HG03571 (cell line): ENCODE results near the gene DCTN1.
"Not testable (repeated sequence)": the region's sequence is repeated elsewhere in the genome, so short reads cannot be mapped to it uniquely, and the experiment has no call there.

Experiments used
- ATAC-seq: cut with Tn5 transposase; IDR thresholded peaks from one replicate; pipeline ENCODE4 v1.9.1; 2021; ENCODE audit not compliant: unreplicated experiment

The DCTN1 gene

DNA sequence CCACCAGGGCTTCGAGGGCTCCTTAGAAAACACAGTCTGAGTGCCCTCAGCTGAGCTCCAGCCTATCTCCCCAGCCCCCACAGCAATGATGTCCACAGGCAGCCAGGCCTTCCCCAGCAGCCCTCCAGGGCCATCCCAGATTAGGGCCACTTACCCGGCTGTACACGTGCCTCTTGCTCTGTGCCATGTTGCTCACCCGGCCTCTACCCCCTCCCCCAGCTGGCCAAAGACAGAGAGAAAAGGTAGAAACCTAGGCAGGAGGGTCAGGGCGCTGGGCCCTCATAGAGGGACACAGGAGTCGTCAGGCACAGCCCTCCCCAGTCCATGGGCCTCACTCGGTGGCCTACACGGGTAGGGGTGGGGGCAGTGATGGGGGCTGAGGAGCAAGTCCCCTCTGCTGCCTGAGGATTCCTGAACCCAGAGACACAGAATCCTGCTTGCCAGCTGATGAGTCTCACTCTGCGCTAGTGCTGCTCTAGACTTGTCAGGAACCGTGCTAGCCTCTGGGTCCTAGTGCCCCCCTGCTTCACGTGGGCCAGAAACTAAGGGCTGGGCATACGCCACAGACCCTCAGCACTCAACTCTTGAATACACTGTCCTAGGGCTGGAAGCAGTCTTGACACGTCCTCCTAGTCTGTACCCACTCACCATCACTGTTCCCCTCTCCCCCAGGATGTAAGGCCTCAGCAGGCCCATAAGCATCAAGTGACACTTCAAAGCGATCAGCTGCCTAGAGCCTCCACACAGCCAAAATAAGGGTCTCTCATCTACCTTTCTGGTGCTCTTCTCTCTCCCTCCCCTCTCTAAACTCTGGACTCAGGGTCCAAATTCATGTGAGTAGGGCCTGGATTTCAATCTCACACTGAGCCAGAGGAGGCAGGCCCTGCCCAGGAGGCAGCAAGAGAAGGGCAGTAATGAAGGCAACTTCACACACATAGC, at the start of gene DCTN1:
Gene DCTN1, minus strand, starts transcription at position 461 of the 939 bp plus-strand sequence. Its CDS starts 274 bp downstream, at position 187.
- ATAC-seq, result no peak

DNA sequence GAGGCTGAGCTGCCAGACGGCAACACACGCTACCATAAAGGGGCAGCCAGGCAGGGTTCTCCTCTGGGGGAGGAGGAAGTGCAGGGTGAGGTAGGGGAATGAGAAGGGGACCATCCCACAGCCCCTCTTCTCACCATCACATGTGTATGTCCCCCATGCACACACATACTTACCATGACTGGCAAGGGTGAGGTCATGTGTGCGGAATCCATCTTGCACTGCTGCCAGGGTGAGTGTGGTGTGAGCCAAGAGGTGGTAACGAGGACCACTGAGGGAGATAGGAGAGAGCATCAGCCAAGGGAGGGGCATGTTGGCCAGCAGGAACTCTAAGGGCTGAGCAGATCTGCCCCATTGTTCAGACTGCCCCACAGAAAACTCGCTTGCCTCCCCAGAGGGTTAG, 48.6 kb upstream of the DCTN1 start:
- no peak for ATAC-seq

DNA sequence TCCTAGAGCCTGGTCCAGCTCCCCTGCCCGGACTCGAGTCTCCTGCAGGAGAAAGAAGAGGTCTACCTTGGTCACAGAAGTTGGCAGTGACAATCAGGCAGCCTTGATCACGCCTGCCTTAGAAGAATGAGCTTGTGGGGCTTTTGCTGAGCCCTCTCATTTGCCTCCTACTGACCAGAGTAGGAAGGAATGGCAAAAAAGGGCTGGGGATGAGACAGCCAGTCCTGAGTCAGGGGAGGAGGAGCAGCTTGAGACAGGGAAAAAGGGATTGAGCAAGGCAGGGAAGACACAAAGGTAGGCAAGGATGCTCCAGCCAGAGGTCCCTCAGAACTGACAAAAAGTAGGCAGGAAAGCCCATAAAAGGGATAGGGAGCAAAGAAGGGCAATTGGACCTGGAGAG, 47.4 kb upstream of the DCTN1 start:
- no peak for ATAC-seq

DNA sequence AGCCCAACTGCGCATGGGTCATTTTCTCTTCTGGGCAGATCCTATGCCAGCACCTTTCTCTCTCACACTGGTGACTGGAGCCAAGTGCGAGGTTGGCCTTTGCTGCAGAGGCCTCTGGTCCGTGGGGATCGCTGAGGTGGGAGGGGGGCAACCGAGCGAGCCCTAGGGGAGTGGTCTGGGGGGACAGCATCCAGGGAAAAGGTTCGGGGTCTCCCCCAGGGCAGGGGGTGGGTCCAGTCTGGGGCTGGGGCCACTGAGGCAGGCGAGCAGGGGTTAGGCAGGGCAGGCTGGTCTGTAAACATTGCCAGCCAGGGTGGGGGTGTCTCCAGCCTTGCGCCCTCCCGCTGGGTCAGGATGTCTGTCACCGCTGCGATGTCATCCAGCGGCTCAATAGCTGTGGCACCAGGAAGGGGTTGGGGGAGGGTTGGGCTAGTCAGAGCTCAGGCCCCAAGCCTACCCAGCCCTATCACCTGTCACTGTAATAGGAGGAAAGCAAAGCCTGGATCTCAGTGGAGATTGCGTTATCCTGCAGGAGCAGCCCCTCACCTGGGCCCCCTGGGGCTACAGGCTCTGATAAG, 46.2 kb upstream of the DCTN1 start:
- ATAC-seq, result no peak

DNA sequence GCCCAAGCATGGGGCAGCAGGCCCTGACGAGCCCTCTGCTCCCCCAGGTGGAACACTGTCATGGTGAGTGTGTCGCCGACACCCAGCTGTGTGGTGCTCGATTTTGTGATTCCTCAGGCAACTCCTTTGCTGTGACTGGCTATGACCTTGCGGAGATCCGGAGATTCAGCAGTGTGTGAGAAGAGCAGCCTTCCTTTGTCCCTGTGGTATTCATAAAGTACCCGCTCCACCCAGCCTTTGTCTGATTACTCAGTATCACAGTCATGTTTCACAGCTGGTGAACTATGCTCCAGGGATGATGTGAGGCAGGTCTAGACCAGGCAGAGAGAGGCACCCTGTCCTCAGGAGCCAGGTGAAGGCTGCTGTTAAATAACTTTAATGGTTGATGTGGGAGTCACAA, 45.4 kb upstream of the DCTN1 start:
- no peak for ATAC-seq

DNA sequence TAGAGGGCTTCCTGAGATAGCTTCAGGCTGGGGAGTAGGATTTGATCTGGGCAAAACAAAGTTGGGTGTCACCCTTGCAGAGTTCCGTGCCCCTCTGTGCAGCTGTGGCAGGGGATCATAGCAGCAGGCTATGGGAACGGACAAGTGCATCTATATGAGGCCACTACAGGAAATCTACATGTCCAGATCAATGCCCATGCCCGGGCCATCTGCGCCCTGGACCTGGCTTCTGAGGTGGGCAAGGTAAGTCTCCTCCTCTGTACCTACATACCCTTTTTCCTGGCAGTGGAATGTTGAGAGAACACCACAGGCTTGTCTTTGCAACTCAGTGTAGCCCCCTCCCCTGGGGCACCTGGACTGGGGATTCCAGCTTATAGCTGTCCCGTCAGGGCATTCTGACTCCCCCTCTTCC, 44.9 kb upstream of the DCTN1 start:
- no peak for ATAC-seq

DNA sequence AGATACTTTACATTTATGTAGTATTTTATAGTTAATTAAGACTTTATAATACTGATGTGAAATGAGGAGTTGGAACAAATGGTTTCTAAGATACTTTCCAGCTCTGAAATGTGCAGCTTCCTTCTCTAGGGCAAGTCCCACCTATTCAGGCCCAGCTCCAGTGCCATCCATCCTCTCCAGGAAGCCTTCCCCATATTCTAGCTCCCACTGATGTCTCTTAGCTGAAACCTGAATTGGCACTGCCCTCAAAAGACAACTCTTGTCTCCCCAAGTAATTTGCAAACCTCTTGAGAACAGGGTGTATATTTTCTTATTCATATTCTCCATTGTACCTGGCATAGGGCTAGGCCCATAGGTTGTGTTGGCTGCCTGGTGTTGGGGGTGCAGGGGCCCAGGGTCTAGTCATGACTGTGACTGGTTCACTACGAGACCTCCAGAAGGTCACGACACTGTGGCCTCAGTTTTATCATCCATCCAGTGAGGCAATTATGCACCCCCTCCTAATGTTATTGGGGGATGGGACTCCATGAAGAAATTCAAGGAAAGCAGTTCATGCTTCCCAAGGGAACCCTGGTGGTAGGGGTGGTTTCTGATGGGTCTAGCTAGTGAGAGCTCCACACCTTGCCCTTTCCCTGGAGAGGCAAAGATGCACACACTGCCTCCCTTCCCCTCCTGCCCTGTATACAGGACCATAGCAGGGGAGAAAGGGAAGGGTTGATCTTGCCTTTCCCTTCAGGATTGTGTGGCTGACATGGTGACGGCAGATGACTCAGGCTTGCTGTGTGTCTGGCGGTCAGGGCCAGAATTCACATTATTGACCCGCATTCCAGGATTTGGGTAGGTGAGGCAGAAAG, 44.3 kb upstream of the DCTN1 start:
- ATAC-seq, result no peak

DNA sequence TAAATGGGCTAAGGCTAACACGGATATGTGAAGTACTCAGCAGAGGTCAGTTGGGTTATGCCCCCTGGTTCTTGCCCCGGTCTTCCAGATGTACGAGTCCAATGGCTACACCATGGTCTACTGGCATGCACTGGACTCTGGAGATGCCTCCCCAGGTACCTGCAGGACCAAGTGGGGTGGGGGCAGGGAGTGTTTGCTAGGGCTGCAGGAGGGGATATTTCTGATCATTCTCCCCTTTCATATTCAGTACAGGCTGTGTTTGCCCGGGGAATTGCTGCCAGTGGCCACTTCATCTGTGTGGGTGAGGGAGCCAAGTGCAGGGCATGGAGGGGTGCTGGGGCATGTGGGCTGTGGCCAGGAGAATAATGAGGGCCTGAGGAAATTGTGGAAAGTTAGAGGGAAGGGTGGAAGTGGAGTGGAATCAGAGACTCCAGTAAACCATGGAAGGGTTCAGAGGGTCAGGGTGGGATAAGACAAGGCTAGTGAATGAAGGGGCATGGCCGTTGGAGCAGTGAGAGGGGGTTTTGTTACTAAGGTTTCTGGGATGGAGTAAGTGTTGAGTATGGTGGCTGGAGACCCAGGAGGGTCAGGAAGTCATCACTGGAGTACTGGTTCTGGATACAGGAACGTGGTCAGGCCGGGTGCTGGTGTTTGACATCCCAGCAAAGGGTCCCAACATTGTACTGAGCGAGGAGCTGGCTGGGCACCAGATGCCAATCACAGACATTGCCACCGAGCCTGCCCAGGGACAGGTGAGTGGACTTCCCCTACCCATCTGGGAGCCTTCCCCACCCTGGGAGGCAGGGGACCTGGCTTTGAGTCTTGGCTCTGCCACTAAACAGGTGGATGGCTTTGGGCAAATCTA, 43.4 kb upstream of the DCTN1 start:
- ATAC-seq, result no peak

DNA sequence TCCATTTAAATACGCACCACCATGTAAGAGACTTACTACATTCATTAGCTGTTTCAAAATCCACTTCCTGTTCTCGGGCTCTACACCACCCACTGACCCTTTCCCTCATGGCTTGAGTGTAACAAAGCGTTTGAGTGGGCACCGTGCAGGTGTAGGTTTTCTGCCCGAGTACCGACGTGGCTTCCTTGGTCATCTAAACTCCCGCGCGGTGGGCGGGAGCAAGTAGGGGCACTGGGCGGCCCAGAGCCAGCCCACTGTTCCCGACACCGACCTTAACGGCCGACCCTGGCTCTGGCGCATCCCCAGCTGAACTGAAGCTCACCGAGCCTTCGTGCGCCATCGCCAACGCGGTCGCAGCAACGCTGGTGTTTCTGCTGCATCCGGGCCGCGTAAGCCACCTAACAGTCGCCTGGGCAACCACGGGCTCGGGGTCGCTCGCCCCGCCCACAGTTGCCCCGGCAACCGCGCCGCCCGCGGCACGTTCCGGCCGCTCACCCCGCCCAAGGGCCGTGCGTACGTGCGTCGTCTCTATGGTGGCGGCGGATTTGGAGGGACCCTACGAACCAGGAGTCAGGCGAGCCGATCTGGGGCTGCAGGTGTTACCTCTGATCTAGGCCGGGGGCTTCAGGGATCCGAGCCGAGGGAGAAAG, 41.2 kb upstream of the DCTN1 start, which contains the start of the genes C2orf81 and WDR54:
Gene C2orf81, minus strand, starts transcription at position 399 of the 650 bp plus-strand sequence. Its CDS starts 59 bp downstream, at position 340.
Gene WDR54, plus strand, starts transcription at position 510 of the 650 bp plus-strand sequence. CDS start 424 bp downstream, outside the sequence.
- peak; percentile 89 for ATAC-seq

DNA sequence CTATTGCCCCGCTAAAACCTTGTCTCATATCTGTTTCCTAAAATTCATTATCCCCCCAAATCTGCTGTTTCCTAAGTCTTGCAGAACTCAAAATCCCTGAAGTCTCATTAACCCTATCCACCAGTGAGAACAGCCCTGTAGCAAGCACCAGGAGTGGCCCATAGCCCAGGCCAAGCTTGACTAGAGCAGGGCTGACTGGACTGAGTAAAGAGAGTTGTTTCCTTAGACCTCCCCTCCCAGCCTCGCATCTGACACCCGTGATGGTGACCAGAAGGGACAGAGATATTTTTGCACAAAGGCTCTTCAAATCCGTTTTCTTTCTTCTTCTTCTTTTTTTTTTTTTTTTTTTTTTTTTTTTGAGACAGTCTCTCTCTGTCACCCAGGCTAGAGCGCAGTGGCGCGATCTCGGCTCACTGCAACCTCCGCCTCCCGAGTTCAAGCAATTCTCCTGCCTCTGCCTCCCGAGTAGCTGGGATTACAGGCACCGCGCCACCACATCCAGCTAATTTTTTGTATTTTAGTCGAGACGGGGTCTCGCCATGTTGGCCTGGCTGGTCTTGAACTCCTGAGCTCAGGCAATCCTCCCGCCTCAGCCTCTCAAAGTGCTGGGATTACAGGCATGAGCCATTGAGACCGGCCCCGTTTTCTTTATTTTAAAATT, 40.5 kb upstream of the DCTN1 start:
- ATAC-seq, result not testable (repeated sequence)

DNA sequence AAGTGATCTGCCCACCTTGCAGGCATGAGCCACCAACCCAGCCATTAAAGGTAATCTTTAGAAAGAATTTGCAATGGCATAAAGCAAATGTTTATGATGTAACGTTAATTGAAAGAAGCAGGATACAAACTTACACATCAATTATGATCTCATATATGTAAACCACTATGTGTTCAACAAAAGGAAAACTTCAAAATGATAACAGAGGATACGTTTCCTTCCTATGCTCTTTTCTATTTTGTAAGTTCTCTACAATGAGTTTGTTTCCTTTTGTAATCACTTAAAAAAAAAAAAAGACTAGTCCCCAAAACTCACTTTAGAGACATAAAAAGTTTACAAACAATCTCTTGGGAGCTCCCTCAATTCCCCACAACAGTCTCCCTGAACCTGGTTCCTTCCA, 39.9 kb upstream of the DCTN1 start:
- ATAC-seq, result no peak

DNA sequence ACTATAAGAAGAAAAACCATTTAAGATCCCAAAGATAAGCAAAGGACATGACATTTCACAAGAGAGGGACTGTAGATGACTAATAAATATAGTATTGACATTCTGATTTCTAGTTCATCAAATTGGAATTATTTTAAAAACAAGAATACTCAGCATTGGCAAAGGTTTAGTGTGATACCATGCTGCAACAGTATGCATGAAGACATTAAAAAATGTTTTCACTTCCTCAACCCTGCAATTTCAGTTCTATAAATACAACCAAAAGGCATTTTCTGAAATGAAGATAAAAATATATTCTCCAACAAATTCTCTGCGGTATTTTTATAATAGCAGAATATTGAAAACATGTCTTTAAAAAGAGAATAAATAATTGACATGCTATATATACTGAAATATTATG, 39.2 kb upstream of the DCTN1 start:
- ATAC-seq, result no peak

DNA sequence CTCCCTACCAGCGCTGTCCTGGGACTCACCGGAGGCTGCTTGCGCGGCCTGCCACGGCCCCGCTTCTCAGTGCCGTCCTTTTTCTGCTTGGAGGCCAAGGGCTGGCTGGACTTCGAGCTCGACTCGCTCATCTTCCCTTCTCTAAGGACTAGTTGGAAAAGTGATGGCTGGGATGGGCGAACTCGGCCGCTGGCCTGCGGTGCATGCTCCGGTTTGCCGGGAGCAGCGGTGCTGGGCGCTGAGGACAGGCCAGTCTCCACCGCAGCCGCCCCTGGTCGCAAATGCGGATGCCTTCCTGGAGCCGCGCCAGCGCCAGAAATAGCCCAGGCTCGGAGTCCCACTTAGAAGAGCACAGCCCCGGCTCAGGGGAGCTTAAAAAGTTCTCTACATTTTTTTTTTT, 38.2 kb upstream of the DCTN1 start:
- ATAC-seq, result no peak

DNA sequence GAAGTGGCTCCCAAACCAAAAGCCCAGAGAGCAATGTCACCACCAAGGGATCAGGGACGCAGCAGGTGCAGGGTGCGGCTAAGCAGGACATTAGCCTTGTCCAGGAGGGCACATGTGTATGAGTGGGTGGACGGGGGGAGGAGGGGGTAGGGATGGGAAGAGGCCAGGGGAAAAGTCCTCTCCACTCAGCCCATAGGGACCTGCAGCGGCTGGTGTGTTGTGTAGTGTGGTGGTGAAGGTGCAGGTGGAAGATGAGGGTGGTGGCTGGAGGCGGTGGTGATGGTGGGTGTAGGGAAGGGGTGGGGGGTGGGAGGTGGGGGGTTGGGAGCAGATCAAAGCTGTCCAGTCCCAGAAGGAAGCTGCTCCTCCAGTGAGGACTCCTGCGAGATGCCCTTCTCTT, 37.7 kb upstream of the DCTN1 start:
- no peak for ATAC-seq

DNA sequence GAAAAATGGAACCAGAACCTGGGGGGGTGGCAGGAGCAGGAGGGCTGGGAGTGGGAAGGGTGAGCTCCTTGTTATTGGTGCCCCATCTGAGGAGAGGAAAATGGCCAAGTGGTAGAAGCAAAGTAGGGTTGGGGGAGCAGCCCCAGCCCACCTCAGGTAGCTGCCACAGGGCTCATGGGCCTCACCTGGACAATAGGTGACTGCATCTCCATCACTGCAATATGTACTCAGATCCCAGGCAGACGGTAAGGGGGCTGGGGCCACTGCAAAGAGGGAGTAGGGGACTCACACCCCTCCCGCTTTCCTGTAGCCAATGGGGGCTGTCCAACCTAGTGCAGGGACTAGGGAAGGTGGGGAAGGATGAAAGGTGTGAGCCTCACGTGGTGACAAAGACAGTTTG, 37.1 kb upstream of the DCTN1 start:
- no peak for ATAC-seq

DNA sequence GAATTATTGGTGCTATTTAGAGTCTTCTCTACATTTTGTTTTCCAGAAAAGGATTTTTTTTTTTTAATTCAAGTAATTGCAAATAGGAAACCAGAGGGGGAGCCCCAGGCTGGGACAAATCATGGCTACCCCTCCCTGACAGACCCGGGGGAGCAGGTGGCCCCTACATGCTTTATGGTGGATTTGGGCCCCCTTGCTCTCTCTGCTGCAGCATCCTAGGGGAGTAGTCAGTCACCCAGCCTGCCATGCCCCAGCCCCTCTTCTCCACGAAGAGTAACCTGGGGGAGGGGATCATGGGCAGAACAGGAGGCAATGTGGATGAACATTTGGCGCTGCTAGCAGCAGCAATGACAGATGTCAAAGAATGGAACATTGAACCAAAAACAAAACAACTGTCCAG, 36.7 kb upstream of the DCTN1 start:
- no peak for ATAC-seq

DNA sequence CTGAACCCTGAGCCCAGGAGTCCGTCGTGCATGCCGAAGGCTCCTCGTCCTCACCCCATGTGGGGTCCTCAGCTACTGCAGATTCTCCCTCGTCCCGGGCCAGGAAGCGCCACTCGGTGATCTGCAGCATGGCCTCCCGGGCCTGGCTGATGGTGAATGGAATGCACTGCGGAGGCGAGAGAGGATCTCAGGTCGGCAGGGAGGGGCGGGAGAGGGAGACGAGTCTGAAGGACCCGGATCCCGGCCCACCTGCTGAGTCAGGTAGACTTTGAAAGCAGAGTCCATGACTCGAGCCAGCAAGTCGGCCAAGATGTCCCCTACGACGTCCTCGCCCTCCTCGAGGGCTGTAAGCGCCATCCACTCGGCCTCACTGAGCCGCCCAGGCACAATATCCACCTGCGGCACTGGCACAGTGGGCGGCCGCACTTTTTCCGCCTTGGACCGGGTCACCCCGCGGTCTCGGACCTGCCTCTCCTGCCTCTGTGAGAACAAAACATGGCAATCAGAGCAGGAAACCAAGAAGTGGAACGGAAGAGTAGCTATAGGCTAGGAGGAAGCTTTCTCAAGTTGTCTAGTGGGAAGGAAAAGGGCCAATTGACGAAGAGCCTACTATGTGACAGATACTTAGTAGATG, 35.8 kb upstream of the DCTN1 start:
- no peak for ATAC-seq

DNA sequence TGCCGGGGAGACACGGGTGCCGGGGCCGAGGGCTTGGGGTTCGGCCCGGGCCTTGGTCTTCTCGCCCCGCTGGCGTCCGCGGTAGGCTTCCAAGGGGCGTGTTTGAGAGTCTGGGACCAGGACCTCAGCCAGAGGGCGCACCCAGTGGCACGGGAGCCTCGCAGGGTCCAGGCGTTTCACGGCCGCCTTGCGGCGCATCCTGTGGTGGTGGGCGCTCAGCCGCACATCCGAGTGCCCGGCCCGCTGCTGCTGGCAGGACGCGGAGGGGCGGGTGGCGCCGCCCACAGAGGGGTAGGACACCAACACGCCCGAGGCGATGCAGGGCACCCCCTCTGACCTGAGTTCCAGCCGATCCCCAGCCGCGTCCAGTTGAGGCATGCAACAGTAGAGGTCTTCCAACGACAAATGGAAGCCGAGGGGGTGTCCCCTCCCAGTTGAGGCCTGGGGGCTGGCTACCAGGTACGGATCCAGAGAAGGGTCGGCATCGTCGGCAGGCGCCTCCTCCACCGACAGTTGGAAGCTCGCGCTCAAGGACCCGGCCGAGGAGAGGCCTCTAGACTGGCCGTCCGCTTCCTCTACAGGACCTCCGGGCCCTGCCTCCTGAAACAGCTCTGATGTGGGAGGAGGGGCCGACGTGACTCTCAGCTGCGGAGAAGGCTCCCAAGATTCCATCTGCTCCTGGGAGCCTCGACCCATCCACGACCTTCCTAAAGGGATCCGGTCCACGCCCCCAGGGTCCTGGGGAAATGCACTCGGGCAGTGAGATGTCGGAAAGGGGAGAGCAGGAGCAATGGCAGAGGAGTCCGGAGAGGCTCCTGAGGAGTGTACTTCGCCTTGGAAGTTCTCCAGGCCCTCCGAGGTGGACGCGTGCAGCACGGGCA, 35.0 kb upstream of the DCTN1 start:
- no peak for ATAC-seq
